Measurements from ENCODE around the gene TMEM51.

TMEM51 gene

GRCh38 chr1:15153184-15153841 lies at the start of gene TMEM51:
Gene TMEM51 (plus strand): TSS chr1:15153747. CDS start chr1:15215088, 61,341 bp downstream.
- DNase-seq, result no peak

- no peak for DNase-seq
These were observed 49.6 kb upstream of the TMEM51 start for GRCh38 chr1:15103906-15104305.

- DNase-seq, result no peak
These were observed 48.8 kb upstream of the TMEM51 start for GRCh38 chr1:15104768-15105167.

- no peak for DNase-seq
These were observed 46.9 kb upstream of the TMEM51 start for GRCh38 chr1:15106608-15107007.

- DNase-seq, result no peak
These were observed 46.4 kb upstream of the TMEM51 start for GRCh38 chr1:15107058-15107687.

- DNase-seq, result no peak
These were observed 45.6 kb upstream of the TMEM51 start for GRCh38 chr1:15107911-15108310.

GRCh38 chr1:15110128-15110866 lies 43.2 kb upstream of the TMEM51 start:
- no peak for DNase-seq

- DNase-seq, result no peak
These were observed 42.7 kb upstream of the TMEM51 start for GRCh38 chr1:15110867-15111230.

- DNase-seq, result no peak
These were observed 40.4 kb upstream of the TMEM51 start for GRCh38 chr1:15113146-15113545.

GRCh38 chr1:15114884-15115283 lies 38.7 kb upstream of the TMEM51 start:
- no peak for DNase-seq

GRCh38 chr1:15115542-15116330 lies 37.8 kb upstream of the TMEM51 start:
- no peak for DNase-seq

GRCh38 chr1:15116966-15117365 lies 36.6 kb upstream of the TMEM51 start:
- DNase-seq, result no peak

GRCh38 chr1:15117671-15118325 lies 35.7 kb upstream of the TMEM51 start:
- no peak for DNase-seq

GRCh38 chr1:15118579-15118978 lies 35.0 kb upstream of the TMEM51 start:
- no peak for DNase-seq

GRCh38 chr1:15120251-15120945 lies 33.1 kb upstream of the TMEM51 start:
- no peak for DNase-seq

- no peak for DNase-seq
These were observed 31.2 kb upstream of the TMEM51 start for GRCh38 chr1:15122331-15122730.

GRCh38 chr1:15123270-15123669 lies 30.3 kb upstream of the TMEM51 start:
- DNase-seq, result no peak

GRCh38 chr1:15123925-15124324 lies 29.6 kb upstream of the TMEM51 start:
- no peak for DNase-seq

- no peak for DNase-seq
These were observed 29.0 kb upstream of the TMEM51 start for GRCh38 chr1:15124362-15125100.

GRCh38 chr1:15125101-15125745 lies 28.3 kb upstream of the TMEM51 start:
- no peak for DNase-seq

GRCh38 chr1:15128077-15128476 lies 25.5 kb upstream of the TMEM51 start:
- no peak for DNase-seq
